ENCODE data around the gene CDC5L. TPM values are rescaled to one million over a fixed set of nuclear protein-coding genes. Genes with fewer than 3 reads are reported as not detected.

The CDC5L gene
- total RNA-seq, 1 donor from 2014 or later: 18.8 TPM

DNA sequence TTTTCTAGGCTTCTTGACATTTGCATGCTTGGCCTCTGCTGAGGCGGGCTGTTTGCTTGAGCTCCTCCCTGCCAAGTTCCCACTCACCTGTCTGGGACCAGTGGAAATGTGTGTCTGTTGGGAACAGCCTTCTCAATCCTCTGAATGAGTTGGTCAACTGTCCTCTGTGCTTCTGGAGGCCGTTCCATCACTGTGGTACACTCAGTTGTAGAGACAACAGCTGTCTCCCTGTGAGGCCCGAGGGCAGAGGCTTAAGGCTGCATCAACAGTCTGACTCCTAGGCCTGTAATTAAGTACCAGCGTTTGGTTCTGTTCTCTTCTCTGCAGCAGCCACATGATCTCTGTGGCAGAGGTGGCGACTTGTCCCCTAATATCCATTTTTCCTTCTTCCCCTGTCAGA lies 110.9 kb downstream of the CDC5L start:
- no peak for DNase-seq (ENCODE audit: low spot score)

DNA sequence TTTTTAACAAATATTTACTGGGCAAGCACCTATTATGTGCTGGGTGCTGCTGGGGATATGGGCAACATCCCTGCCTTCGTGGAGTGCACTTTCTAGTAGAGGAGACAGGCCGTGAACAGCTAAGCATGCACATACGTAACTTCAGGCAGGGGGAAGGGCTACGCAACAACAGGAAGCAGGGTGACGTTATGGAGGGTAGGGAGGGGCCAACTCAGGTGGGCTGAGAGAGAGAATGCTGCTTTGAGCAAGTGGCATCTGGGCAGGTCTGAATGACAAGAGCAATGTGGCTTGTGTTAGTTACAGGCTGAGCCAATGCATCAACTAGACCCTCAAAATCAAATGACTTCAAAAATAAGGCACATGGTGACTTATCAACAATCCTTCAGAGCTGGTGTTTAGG lies 112.1 kb downstream of the CDC5L start:
- DNase-seq (ENCODE audit: low spot score): no peak

Other genes with a start within 250 kb of the CDC5L start
- gene CAPN11, start 228.9 kb upstream of the CDC5L start, total RNA-seq: 0.95 TPM
- 0.26 TPM for gene MYMX, start 170.8 kb upstream of the CDC5L start, total RNA-seq
- 66.1 TPM for gene SLC29A1, start 164.1 kb upstream of the CDC5L start, total RNA-seq
- 893 TPM for gene HSP90AB1, start 140.6 kb upstream of the CDC5L start, total RNA-seq
- 50.8 TPM for gene SLC35B2, start 130.2 kb upstream of the CDC5L start, total RNA-seq
- 10.9 TPM for gene NFKBIE, start 122.2 kb upstream of the CDC5L start, total RNA-seq
- 0.12 TPM for gene TMEM151B, start 117.3 kb upstream of the CDC5L start, total RNA-seq
- gene AARS2, start 74.4 kb upstream of the CDC5L start, total RNA-seq: 28.6 TPM
- not detected for gene SPATS1, start 45.1 kb upstream of the CDC5L start, total RNA-seq

Measured in mucosa of gallbladder (tissue), 1 donor.